SU-DHL-6 (cell line): Measurements from ENCODE around the gene NAIF1.

ENCODE experiments used
- H2AFZ ChIP-seq: fragments of 200-600 bp; sonication (generic); 2 replicates; pipeline ENCODE4 v1.6.1; 2014; ENCODE audit warnings: low read depth, mild to moderate bottlenecking, moderate library complexity, mixed read lengths, antibody characterized with exemption, low read length; ENCODE audit not compliant: severe bottlenecking
- H3F3A ChIP-seq: fragments of 200-600 bp; shearing (Covaris generic); 2 replicates; pipeline ENCODE4 v1.6.0; 2016; ENCODE audit warnings: antibody characterized with exemption, mild to moderate bottlenecking; ENCODE audit not compliant: insufficient read depth
- H3K27ac ChIP-seq: fragments of 200-600 bp; sonication (generic); 2 replicates; pipeline ENCODE4 v1.5.1; 2016; ENCODE audit warnings: low read depth, mild to moderate bottlenecking, low read length, moderate library complexity, mixed read lengths
- H3K27me3 ChIP-seq: fragments of 200-600 bp; sonication (generic), shearing (Covaris generic); 2 replicates; pipeline ENCODE4 v1.6.0; 2014; ENCODE audit warnings: mild to moderate bottlenecking, low read length
- H3K36me3 ChIP-seq: fragments of 200-600 bp; sonication (generic); 2 replicates; pipeline ENCODE4 v1.6.1; 2014; ENCODE audit warnings: mild to moderate bottlenecking, low read length, mixed read lengths
- H3K4me2 ChIP-seq: fragments of 300-600, 200-600 bp; shearing (Covaris generic), sonication (generic); 2 replicates; pipeline ENCODE4 v1.6.0; 2014; ENCODE audit warnings: low read length, low read depth, mild to moderate bottlenecking; ENCODE audit not compliant: poor library complexity, severe bottlenecking
- H3K4me3 ChIP-seq: fragments of 200-600 bp; sonication (generic); 2 replicates; pipeline ENCODE4 v1.5.1; 2014; ENCODE audit warnings: antibody characterized with exemption, low read length, mild to moderate bottlenecking, mixed read lengths; ENCODE audit not compliant: insufficient read depth, poor library complexity, severe bottlenecking
- H3K79me2 ChIP-seq: fragments of 200-600 bp; sonication (generic); 2 replicates; pipeline ENCODE4 v1.6.1; 2014; ENCODE audit warnings: mild to moderate bottlenecking, low read length, moderate library complexity; ENCODE audit not compliant: insufficient read depth
- H3K9ac ChIP-seq: fragments of 200-600 bp; sonication (generic); 2 replicates; pipeline ENCODE4 v1.7.0; 2014; ENCODE audit warnings: mild to moderate bottlenecking, low read length
- H3K9me2 ChIP-seq: fragments of 200-600 bp; sonication (generic); replicated peaks from 2 replicates; pipeline ENCODE4 v1.6.1; 2014; ENCODE audit warnings: low read length; ENCODE audit not compliant: insufficient read depth
- H3K9me3 ChIP-seq: fragments of 200-600 bp; sonication (generic); 2 replicates; pipeline ENCODE4 v1.6.1; 2014; ENCODE audit warnings: low read length, mixed read lengths; ENCODE audit not compliant: insufficient read depth
- H4K20me1 ChIP-seq: fragments of 200-600 bp; sonication (generic); 2 replicates; pipeline ENCODE4 v1.6.1; 2014; ENCODE audit warnings: low read depth, mild to moderate bottlenecking, antibody characterized with exemption, low read length, moderate library complexity, mixed read lengths
- CTCF ChIP-seq: fragments of 200-600 bp; sonication (generic); IDR thresholded peaks from one replicate; pipeline ENCODE4 v1.5.1; 2017; ENCODE audit warnings: antibody characterized with exemption, mild to moderate bottlenecking, low read length, moderate library complexity; ENCODE audit not compliant: insufficient read depth, poor library complexity, severe bottlenecking
- EZH2phosphoT487 ChIP-seq: fragments of 200-600 bp; sonication (generic), shearing (Covaris generic); conservative IDR thresholded peaks from 2 replicates; pipeline ENCODE4 v1.6.1; 2018; ENCODE audit warnings: mild to moderate bottlenecking, antibody characterized with exemption, low read length, moderate library complexity, mixed read lengths

The NAIF1 gene

GRCh38 chr9:128070874-128071273 is 3.8 kb upstream of the NAIF1 start:
- Histone ChIP-seq H3K9me2 (no peaks in the 10 kb centered on the region), H3K27ac (peak overlapping the region; percentile 93)

GRCh38 chr9:128068386-128069205 is 1.5 kb upstream of the NAIF1 start:
- Histone ChIP-seq H3F3A (peaks cover 37% of the 10 kb centered on the region), H3K79me2 (peaks cover 59% of the 10 kb centered on the region), H3K9me2 (no peaks in the 10 kb centered on the region), H4K20me1 (no peaks in the 10 kb centered on the region), H3K4me2 (peak overlapping the region; percentile 94), H3K27me3 (no peaks in the 10 kb centered on the region), H3K4me3 (peak overlapping the region; percentile 76), H2AFZ (no peak overlapping the region), H3K9ac (peak overlapping the region; percentile 87), H3K9me3 (no peaks in the 10 kb centered on the region), H3K27ac (peak overlapping the region; percentile 77), H3K36me3 (no peaks in the 10 kb centered on the region)
- TF ChIP-seq EZH2phosphoT487 (no peak), CTCF (no peak)

More at GRCh38 chr9:128070874-128071273, 3.8 kb upstream of the NAIF1 start:
- Histone ChIP-seq H3K36me3 (no peaks in the 10 kb centered on the region), H3K79me2 (peaks cover 76% of the 10 kb centered on the region), H2AFZ (no peak overlapping the region), H3K4me2 (peak overlapping the region; percentile 73), H3K9ac (peak overlapping the region; percentile 38), H3F3A (peaks cover 37% of the 10 kb centered on the region), H3K4me3 (peak overlapping the region; percentile 20), H3K27me3 (no peaks in the 10 kb centered on the region), H4K20me1 (no peaks in the 10 kb centered on the region), H3K9me3 (no peaks in the 10 kb centered on the region)
- TF ChIP-seq CTCF (no peak), EZH2phosphoT487 (no peak)

DNA sequence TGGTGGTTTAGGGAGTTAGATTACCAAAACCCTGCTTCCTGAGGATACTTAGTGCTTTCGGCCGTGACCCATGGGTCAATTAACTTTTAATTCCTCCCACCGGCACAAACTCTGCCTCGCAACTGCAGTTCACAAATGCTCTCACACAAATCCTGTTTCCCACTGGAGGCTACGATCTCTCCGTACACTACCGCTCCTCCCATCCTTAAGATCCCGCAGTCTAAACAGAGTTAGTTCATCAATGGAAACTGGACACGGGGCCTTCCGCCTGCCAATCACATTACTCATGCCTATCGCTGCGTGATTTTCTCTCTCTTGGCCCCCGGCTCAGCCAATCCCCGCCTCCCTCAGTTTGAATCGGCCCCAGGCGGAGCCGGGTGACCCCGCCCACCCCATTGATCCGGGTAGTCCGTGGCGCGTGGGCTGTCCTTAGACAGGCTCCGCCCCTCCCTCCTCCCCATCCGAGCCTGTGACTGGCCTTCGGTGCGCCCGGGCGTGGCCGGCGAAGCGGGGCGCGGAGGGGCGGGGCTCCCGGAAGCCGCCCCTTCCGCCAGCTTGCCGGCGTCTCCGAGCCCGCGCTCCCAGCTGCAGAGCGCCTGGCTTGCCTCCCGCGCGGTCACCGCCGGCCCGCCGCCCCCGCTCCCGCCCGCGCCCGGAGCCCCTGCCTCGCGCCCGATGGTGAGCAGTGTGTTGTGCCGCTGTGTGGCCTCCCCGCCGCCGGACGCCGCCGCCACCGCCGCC is 695 bp upstream of the NAIF1 start, which contains the start of gene SLC25A25:
SLC25A25 (plus strand) TSS at position 588 of the 741 bp plus-strand sequence; CDS start at position 676, 88 bp downstream.
- no peaks in the 10 kb centered on the region for H3K9me2 ChIP-seq
- TF ChIP-seq EZH2phosphoT487 (no peak), CTCF (no peak)
- H3K9ac ChIP-seq: peak within 1 kb of the TSS; percentile 87
- H3K36me3 ChIP-seq: no peaks in the 10 kb centered on the region
- H3K4me2 ChIP-seq: peak within 1 kb of the TSS; percentile 94
- H3K9me3 ChIP-seq: no peaks in the 10 kb centered on the region
- peak within 1 kb of the TSS; percentile 91 for H3K27ac ChIP-seq
- peaks cover 51% of the 10 kb centered on the region for H3K79me2 ChIP-seq
- H3K27me3 ChIP-seq: no peaks in the 10 kb centered on the region
- H3F3A ChIP-seq: peaks cover 30% of the 10 kb centered on the region
- peak within 1 kb of the TSS; percentile 76 for H3K4me3 ChIP-seq
- H2AFZ ChIP-seq: peak within 1 kb of the TSS; percentile 52
- no peaks in the 10 kb centered on the region for H4K20me1 ChIP-seq
